Neural crest cell (in vitro differentiated cells): ENCODE results near the gene TULP4. TPM values are rescaled to one million over a fixed set of nuclear protein-coding genes. Genes with fewer than 3 reads are reported as not detected.
"Not testable (repeated sequence)": the region's sequence is repeated elsewhere in the genome, so short reads cannot be mapped to it uniquely, and the experiment has no call there.

ENCODE experiments used
- DNase-seq: peaks from one replicate; pipeline ENCODE4 v3.0.0; 2021; ENCODE audit warnings: low read depth, mixed read lengths, low spot score
- H3K27ac Mint-ChIP-seq: one replicate; pipeline ENCODE4 v1.8.0; 2021; ENCODE audit warnings: mild to moderate bottlenecking, mixed read lengths; ENCODE audit not compliant: unreplicated experiment
- H3K27me3 Mint-ChIP-seq: 2 replicates; pipeline ENCODE4 v1.8.0; 2021; ENCODE audit warnings: low read depth, mild to moderate bottlenecking, mixed read lengths
- H3K36me3 Mint-ChIP-seq: 2 replicates; pipeline ENCODE4 v1.8.0; 2021; ENCODE audit warnings: low read depth, mild to moderate bottlenecking, mixed read lengths
- H3K4me1 Mint-ChIP-seq: 2 replicates; pipeline ENCODE4 v1.8.0; 2021; ENCODE audit warnings: mixed read lengths
- H3K4me3 Mint-ChIP-seq: one replicate; pipeline ENCODE4 v1.8.0; 2021; ENCODE audit warnings: mild to moderate bottlenecking, mixed read lengths
- H3K9me3 Mint-ChIP-seq: 2 replicates; pipeline ENCODE4 v1.8.0; 2021; ENCODE audit warnings: mixed read lengths
- CTCF ChIP-seq: fragments of 200-600 bp; sonication (generic); conservative IDR thresholded peaks from 2 replicates; pipeline ENCODE4 v1.5.0; 2021; ENCODE audit warnings: antibody characterized with exemption, mild to moderate bottlenecking
- total RNA-seq: library from RNA; stranded (reverse); gene quantifications from 2 replicates; pipeline ENCODE4 v1.2.1, GENCODE V29; 2021

Gene TULP4
- total RNA-seq, 1 donor from 2014 or later: 115 TPM

DNA sequence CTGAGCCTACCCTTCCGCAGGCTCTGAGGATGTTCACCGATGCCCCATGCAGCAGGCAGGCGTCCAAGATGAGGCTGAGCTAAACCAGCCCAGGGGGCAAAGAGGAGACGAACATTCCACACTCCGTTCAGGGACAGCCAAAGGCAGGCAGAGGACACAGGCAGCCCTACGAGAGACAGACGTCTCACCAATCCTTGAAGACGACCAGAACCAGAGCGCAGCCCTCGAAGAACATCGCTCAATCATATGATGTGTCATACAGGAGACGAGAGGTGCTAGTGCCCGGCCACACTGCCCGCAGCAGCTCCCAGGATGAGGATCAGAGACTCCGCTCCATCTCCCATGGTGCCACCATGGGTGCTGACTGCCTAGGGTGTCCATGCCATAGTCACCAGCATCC lies 212.0 kb downstream of the TULP4 start:
- peaks cover 9% of the 10 kb centered on the region for H3K36me3 Mint-ChIP-seq
- H3K27me3 Mint-ChIP-seq: peaks cover 11% of the 10 kb centered on the region
- H3K4me1 Mint-ChIP-seq: no peaks in the 10 kb centered on the region
- peaks cover 26% of the 10 kb centered on the region for H3K9me3 Mint-ChIP-seq
- no peak overlapping the region for H3K27ac Mint-ChIP-seq
- no peak for TF ChIP-seq CTCF
- DNase-seq: no peak
- no peak overlapping the region for H3K4me3 Mint-ChIP-seq

- Mint-ChIP-seq H3K27me3 (peaks cover 18% of the 10 kb centered on the region), H3K9me3 (peaks cover 26% of the 10 kb centered on the region)
- not testable (repeated sequence) for DNase-seq, H3K36me3 Mint-ChIP-seq, H3K4me3 Mint-ChIP-seq, H3K27ac Mint-ChIP-seq, H3K4me1 Mint-ChIP-seq
These were observed 215.6 kb downstream of the TULP4 start for GRCh38 chr6:158527858-158528257.

DNA sequence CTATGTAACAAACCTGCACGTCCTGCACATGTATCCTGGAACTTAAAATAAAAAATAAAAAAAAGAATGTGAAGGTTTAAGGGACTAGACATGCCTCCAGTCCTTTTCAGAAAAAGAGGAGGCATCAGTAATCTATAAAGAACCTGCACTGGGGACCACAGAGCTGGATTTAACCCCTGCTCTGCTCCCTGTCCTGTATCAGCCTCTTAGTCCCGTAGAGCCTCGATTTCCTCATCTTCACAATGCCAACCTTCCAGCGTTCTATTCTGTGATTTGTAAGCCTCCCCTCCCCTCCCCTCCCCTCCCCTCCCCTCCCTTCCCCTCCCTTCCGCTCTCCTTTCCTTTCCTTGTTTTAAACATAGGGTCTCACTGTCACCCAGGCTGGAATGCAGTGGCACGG lies 216.6 kb downstream of the TULP4 start:
- Mint-ChIP-seq H3K9me3 (peaks cover 21% of the 10 kb centered on the region), H3K36me3 (peaks cover 7% of the 10 kb centered on the region), H3K27ac (no peak overlapping the region), H3K27me3 (peaks cover 23% of the 10 kb centered on the region), H3K4me3 (no peak overlapping the region), H3K4me1 (peaks cover 5% of the 10 kb centered on the region)
- no peak for TF ChIP-seq CTCF
- no peak for DNase-seq

DNA sequence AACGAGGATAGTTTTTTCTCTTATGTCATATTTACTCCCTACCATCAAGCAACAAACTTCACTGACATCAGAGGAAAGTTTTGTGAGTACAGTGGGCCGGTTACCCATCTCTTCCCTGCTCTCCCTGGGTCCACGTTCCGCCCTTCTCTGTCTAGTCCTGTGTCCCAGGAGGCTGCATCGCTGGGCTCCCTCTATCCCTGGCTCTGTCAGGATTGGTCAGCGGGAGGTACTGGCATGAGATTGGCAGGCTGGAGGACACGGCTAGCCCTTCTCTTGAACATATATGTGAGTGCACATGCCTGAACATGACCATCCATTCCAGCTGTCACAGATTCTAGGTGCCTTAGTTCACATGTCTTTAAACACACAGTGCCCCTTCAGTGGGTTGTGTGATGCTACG lies 217.4 kb downstream of the TULP4 start:
- Mint-ChIP-seq H3K9me3 (peaks cover 21% of the 10 kb centered on the region), H3K4me1 (peaks cover 5% of the 10 kb centered on the region), H3K27me3 (peaks cover 25% of the 10 kb centered on the region), H3K36me3 (peaks cover 7% of the 10 kb centered on the region), H3K27ac (no peak overlapping the region), H3K4me3 (no peak overlapping the region)
- DNase-seq: no peak
- TF ChIP-seq CTCF: no peak

DNA sequence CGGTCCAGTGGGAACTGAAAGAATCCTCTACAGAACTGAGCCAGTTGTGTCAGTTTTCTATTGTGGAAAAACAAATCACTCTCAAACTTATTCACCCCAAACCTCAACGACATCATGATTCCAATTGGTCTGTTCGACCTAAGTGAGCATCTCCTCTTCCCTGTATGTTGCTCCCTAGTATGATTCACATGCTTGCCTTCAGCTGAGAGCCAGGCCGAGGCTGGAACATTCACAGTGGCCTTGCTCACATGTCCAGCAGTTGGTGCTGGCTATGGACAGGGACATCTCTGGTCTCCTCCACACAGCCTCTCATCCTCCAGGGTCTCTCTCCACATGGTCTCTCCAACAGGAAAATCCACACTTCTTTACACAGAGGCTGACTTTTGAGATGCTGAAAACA lies 219.3 kb downstream of the TULP4 start:
- H3K4me1 Mint-ChIP-seq: peaks cover 11% of the 10 kb centered on the region
- no peak overlapping the region for H3K27ac Mint-ChIP-seq
- no peak overlapping the region for H3K4me3 Mint-ChIP-seq
- H3K27me3 Mint-ChIP-seq: peaks cover 37% of the 10 kb centered on the region
- peaks cover 6% of the 10 kb centered on the region for H3K36me3 Mint-ChIP-seq
- H3K9me3 Mint-ChIP-seq: peaks cover 15% of the 10 kb centered on the region
- no peak for DNase-seq
- no peak for TF ChIP-seq CTCF

GRCh38 chr6:158531970-158532369 lies 219.7 kb downstream of the TULP4 start:
- H3K4me3 Mint-ChIP-seq: no peak overlapping the region

More at GRCh38 chr6:158531970-158532369, 219.7 kb downstream of the TULP4 start:
- Mint-ChIP-seq H3K4me1 (peaks cover 11% of the 10 kb centered on the region), H3K27me3 (peaks cover 33% of the 10 kb centered on the region), H3K27ac (no peak overlapping the region), H3K36me3 (peaks cover 2% of the 10 kb centered on the region), H3K9me3 (peaks cover 11% of the 10 kb centered on the region)
- TF ChIP-seq CTCF: no peak
- no peak for DNase-seq
